Hepatocyte (in vitro differentiated cells): ENCODE data around the gene DGKQ. TPM values are rescaled to one million over a fixed set of nuclear protein-coding genes. Genes with fewer than 3 reads are reported as not detected.

Experiments used
- DNase-seq: peaks from one replicate; pipeline ENCODE4 v3.0.0-alpha.2; 2016; ENCODE audit warnings: low spot score
- H2AFZ ChIP-seq: fragments of 200-600 bp; sonication (generic); 2 replicates; pipeline ENCODE4 v1.6.0; 2016; ENCODE audit warnings: antibody characterized with exemption, mild to moderate bottlenecking
- H3K27ac ChIP-seq: fragments of 200-600 bp; sonication (generic); 2 replicates; pipeline ENCODE4 v1.5.1; 2016; ENCODE audit warnings: mild to moderate bottlenecking
- H3K27me3 ChIP-seq: fragments of 200-600 bp; sonication (generic); 2 replicates; pipeline ENCODE4 v1.6.1; 2016
- H3K36me3 ChIP-seq: fragments of 200-600 bp; sonication (generic); replicated peaks from 2 replicates; pipeline ENCODE4 v1.5.1; 2016; ENCODE audit warnings: low read depth; ENCODE audit not compliant: insufficient read depth
- H3K4me1 ChIP-seq: fragments of 200-600 bp; sonication (generic); 2 replicates; pipeline ENCODE4 v1.5.1; 2016; ENCODE audit warnings: mild to moderate bottlenecking, moderate library complexity; ENCODE audit not compliant: insufficient read depth
- H3K4me2 ChIP-seq: fragments of 200-600 bp; sonication (generic); 2 replicates; pipeline ENCODE4 v1.6.0; 2016
- H3K4me3 ChIP-seq: fragments of 200-600 bp; sonication (generic); 2 replicates; pipeline ENCODE4 v1.5.1; 2016; ENCODE audit warnings: mild to moderate bottlenecking
- H3K79me2 ChIP-seq: fragments of 200-600 bp; sonication (generic); 2 replicates; pipeline ENCODE4 v1.6.0; 2017; ENCODE audit warnings: mild to moderate bottlenecking
- H3K9me2 ChIP-seq: fragments of 200-600 bp; sonication (generic); replicated peaks from 2 replicates; pipeline ENCODE4 v1.6.0; 2017; ENCODE audit warnings: mild to moderate bottlenecking; ENCODE audit not compliant: insufficient read depth
- H3K9me3 ChIP-seq: fragments of 200-600 bp; sonication (generic); 2 replicates; pipeline ENCODE4 v1.5.1; 2016; ENCODE audit warnings: low read depth, mild to moderate bottlenecking
- H4K20me1 ChIP-seq: fragments of 200-600 bp; sonication (generic); 2 replicates; pipeline ENCODE4 v1.6.0; 2016; ENCODE audit warnings: mild to moderate bottlenecking; ENCODE audit not compliant: insufficient read depth, poor library complexity, severe bottlenecking
- EZH2 ChIP-seq: fragments of 200-600 bp; sonication (generic); IDR thresholded peaks from 2 replicates; pipeline ENCODE4 v1.6.1; 2016; ENCODE audit warnings: antibody characterized with exemption, mild to moderate bottlenecking, borderline replicate concordance
- EZH2phosphoT487 ChIP-seq: fragments of 200-600 bp; sonication (generic); IDR thresholded peaks from one replicate; pipeline ENCODE4 v1.6.1; 2018; ENCODE audit warnings: antibody characterized with exemption, mild to moderate bottlenecking, low read depth, moderate library complexity; ENCODE audit not compliant: unreplicated experiment, severe bottlenecking
- WGBS: methylation state at CpG from one replicate; pipeline ENCODE4 v1.1.6; 2016; ENCODE audit warnings: low lambda C conversion rate; ENCODE audit errors: missing lambda C conversion rate; 5-methylcytosine and 5-hydroxymethylcytosine counted together
- polyA plus RNA-seq: library from polyadenylated mRNA; unstranded; fragments of >200 nt; fragmentation: Nextera tagmentation; extraction: Ambion mirVana; gene quantifications from 2 replicates; pipeline ENCODE4 v1.2.1, GENCODE V29; 2016
- total RNA-seq: library from RNA; depleted of rRNA; stranded (reverse); fragments of >200 nt; gene quantifications from 2 replicates; pipeline ENCODE4 v1.2.3, GENCODE V29; 2014
- TF ChIP-seq, protein P1 (sequence below): fragments of 200-600 bp; sonication (generic); IDR thresholded peaks from 2 replicates; pipeline ENCODE4 v1.5.1; 2016; ENCODE audit warnings: antibody characterized with exemption, mild to moderate bottlenecking; ENCODE audit not compliant: poor library complexity

The DGKQ gene
- total and polyA plus RNA-seq, 2 experiments from 2014 or later: 17.4 to 20.7 TPM

DNA sequence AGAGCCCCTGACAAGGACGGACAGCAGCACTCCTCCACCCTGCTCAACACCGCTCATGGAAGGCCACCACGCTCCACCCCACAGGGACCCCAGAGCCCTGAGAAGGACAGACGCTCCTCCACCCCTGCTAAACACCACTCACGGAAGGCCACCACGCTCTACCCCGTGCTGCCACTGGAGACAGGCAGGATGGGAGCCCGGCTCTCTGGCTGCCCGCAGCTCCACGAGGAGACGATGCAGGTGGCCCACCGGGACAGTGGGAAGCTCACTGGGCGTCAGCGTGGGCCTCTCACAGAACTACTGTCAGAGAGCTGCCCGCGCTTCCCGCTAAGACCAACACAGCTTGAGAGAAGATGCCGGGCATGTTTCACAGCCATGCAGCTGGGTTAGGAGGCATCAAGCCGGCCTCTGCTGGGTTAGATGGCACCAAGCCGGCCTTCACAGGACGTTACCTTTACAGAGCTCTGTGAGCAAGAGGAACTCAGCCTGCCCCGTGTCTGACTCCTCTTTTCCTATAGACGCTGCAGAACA lies 62.1 kb downstream of the DGKQ start:
- Histone ChIP-seq H3K4me2 (no peak overlapping the region), H4K20me1 (peaks cover 25% of the 10 kb centered on the region), H3K27me3 (no peaks in the 10 kb centered on the region), H3K79me2 (peaks cover 23% of the 10 kb centered on the region), H3K9me3 (no peaks in the 10 kb centered on the region), H2AFZ (no peak overlapping the region), H3K9me2 (no peaks in the 10 kb centered on the region), H3K36me3 (no peaks in the 10 kb centered on the region), H3K27ac (no peak overlapping the region), H3K4me1 (no peaks in the 10 kb centered on the region), H3K4me3 (no peak overlapping the region)
- TF ChIP-seq EZH2phosphoT487: no peak
- TF ChIP-seq, protein P1, sequence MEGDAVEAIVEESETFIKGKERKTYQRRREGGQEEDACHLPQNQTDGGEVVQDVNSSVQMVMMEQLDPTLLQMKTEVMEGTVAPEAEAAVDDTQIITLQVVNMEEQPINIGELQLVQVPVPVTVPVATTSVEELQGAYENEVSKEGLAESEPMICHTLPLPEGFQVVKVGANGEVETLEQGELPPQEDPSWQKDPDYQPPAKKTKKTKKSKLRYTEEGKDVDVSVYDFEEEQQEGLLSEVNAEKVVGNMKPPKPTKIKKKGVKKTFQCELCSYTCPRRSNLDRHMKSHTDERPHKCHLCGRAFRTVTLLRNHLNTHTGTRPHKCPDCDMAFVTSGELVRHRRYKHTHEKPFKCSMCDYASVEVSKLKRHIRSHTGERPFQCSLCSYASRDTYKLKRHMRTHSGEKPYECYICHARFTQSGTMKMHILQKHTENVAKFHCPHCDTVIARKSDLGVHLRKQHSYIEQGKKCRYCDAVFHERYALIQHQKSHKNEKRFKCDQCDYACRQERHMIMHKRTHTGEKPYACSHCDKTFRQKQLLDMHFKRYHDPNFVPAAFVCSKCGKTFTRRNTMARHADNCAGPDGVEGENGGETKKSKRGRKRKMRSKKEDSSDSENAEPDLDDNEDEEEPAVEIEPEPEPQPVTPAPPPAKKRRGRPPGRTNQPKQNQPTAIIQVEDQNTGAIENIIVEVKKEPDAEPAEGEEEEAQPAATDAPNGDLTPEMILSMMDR: no peak
- no peak for TF ChIP-seq EZH2
- DNase-seq: no peak
- WGBS: 98% methylated on average over 22 of the region's 23 CpGs

DNA sequence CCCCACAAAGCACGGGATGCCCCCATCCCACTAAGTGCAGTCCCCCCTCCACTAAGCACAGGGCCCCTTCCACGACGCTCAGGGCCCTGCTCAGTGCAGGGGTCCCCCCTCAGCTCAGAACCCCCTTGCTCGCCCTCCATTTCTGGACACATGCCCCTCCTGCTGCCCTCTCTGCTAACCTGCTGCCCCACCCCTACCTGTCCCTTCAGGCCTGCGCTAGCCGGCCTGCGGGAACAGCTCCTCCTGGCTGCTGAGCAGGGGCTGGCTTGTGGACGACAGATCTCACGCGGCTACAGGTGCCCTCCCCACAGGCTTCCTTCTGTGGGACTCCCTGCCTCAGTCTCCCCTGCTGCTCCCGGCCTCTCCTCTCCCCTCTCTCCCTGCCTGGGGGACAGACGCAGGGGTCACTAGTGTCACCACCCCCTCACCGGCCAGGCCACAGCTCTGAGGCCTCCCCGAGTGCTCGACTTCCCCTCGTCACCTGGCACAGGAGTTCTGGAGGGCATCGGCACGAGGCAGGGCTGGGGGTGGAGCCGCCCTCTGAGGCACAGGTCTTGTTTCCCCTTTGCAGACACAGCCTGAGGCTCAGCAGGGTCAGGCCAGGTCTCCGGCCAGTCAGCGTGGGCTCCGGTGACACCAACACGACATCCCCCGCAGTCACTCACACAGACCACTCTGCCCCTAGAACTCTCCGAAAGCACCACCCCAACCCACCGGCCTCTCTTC lies 62.8 kb downstream of the DGKQ start:
- peaks cover 16% of the 10 kb centered on the region for H3K79me2 ChIP-seq
- H3K36me3 ChIP-seq: no peaks in the 10 kb centered on the region
- H3K9me3 ChIP-seq: no peaks in the 10 kb centered on the region
- H3K27me3 ChIP-seq: no peaks in the 10 kb centered on the region
- DNase-seq: no peak
- no peak overlapping the region for H3K4me3 ChIP-seq
- TF ChIP-seq EZH2phosphoT487: no peak
- TF ChIP-seq EZH2: no peak
- TF ChIP-seq, protein P1: no peak
- H2AFZ ChIP-seq: no peak overlapping the region
- H3K4me2 ChIP-seq: no peak overlapping the region
- H3K9me2 ChIP-seq: no peaks in the 10 kb centered on the region
- H3K4me1 ChIP-seq: no peaks in the 10 kb centered on the region
- WGBS: 95% methylated on average over 24 of the region's 26 CpGs
- H3K27ac ChIP-seq: no peak overlapping the region
- peaks cover 17% of the 10 kb centered on the region for H4K20me1 ChIP-seq

DNA sequence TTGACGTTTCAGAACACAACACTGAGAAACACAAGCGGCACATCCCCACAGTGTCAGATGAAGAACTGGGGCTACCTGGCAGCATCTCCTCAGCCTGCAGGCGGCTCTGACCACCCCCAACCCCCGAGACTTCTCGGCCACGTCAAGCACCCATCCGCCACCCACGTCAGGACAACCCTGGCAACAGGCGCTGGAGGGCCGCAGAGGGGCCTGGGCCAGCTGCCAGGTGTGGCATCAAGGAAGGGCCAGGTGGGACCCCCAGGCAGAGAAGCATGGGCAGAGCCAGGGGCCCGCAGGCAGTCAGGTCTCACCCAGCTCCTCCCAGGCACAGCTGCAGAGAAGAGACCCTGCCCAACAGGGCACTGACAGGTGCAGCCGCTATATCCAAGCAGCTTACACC lies 63.5 kb downstream of the DGKQ start:
- Histone ChIP-seq H2AFZ (no peak overlapping the region), H3K4me3 (no peak overlapping the region), H3K4me2 (no peak overlapping the region), H3K27ac (no peak overlapping the region), H3K9me2 (no peaks in the 10 kb centered on the region), H3K79me2 (peaks cover 9% of the 10 kb centered on the region), H3K27me3 (no peaks in the 10 kb centered on the region), H3K4me1 (no peaks in the 10 kb centered on the region), H4K20me1 (peaks cover 10% of the 10 kb centered on the region), H3K36me3 (no peaks in the 10 kb centered on the region), H3K9me3 (no peaks in the 10 kb centered on the region)
- 99% methylated on average over 10 of the region's 12 CpGs for WGBS
- DNase-seq: no peak
- TF ChIP-seq, protein P1: no peak
- TF ChIP-seq EZH2phosphoT487 (no peak), EZH2 (no peak)
